Measurements from ENCODE around the gene KCNJ3. TPM values are rescaled to one million over a fixed set of nuclear protein-coding genes. Genes with fewer than 3 reads are reported as not detected.
"Not testable (repeated sequence)": the region's sequence is repeated elsewhere in the genome, so short reads cannot be mapped to it uniquely, and the experiment has no call there.

The KCNJ3 gene
- polyA plus RNA-seq, 3 donors = not detected

DNA sequence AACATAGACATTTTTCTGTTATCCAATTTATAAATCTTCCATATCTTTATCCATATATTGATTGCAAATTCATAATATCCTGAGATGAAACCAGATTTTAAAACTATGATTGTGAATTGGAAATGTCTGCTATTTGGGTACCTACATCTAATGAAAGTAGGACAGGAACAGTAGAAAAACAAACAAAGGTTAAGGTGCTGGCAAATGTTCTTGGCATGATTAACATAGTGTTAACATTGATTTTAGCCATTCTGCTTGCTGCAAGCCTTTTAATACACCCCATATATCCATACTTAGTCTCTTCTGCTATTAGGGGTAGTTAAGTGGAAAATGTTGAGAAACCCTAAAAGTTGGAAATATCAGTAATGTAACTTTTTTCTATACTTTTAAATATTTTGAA lies 152.0 kb downstream of the KCNJ3 start:
- no peaks in the 10 kb centered on the region for H3K79me2 ChIP-seq (ENCODE audit: insufficient read depth, low read length)
- TF ChIP-seq, protein P1, sequence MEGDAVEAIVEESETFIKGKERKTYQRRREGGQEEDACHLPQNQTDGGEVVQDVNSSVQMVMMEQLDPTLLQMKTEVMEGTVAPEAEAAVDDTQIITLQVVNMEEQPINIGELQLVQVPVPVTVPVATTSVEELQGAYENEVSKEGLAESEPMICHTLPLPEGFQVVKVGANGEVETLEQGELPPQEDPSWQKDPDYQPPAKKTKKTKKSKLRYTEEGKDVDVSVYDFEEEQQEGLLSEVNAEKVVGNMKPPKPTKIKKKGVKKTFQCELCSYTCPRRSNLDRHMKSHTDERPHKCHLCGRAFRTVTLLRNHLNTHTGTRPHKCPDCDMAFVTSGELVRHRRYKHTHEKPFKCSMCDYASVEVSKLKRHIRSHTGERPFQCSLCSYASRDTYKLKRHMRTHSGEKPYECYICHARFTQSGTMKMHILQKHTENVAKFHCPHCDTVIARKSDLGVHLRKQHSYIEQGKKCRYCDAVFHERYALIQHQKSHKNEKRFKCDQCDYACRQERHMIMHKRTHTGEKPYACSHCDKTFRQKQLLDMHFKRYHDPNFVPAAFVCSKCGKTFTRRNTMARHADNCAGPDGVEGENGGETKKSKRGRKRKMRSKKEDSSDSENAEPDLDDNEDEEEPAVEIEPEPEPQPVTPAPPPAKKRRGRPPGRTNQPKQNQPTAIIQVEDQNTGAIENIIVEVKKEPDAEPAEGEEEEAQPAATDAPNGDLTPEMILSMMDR (IDR thresholded peaks at IDR 0.05) = no peak
- no peaks in the 10 kb centered on the region for H3K4me1 ChIP-seq (ENCODE audit: control insufficient read depth in 1 of 2, insufficient read depth in 2 of 2, low read length in 2 of 2)
- DNase-seq = no peak
- no peak overlapping the region for H3K4me3 ChIP-seq (replicated peaks in 1 of 3; ENCODE audit: low read depth in 2 of 3, low read length in 3 of 3)
- H3K27ac ChIP-seq (ENCODE audit: low read depth in 1 of 2, low read length in 2 of 2) = no peak overlapping the region
- H2AFZ ChIP-seq (ENCODE audit: insufficient read depth, low read depth, low read length, poor library complexity, severe bottlenecking) = no peak overlapping the region
- H3K36me3 ChIP-seq (replicated peaks in 1 of 2; ENCODE audit: control insufficient read depth in 1 of 2, insufficient read depth in 2 of 2, low read length in 2 of 2) = no peaks in the 10 kb centered on the region
- H3K9ac ChIP-seq (ENCODE audit: insufficient read depth, low read length, poor library complexity, severe bottlenecking) = no peak overlapping the region
- no peaks in the 10 kb centered on the region for H4K20me1 ChIP-seq (ENCODE audit: insufficient read depth, low read length)
- H3K9me3 ChIP-seq (replicated peaks in 1 of 2; ENCODE audit: control insufficient read depth in 1 of 2, insufficient read depth in 1 of 2, low read length in 2 of 2) = no peaks in the 10 kb centered on the region
- no peaks in the 10 kb centered on the region for H3K27me3 ChIP-seq (ENCODE audit: control insufficient read depth in 2 of 2, insufficient read depth in 2 of 2, low read length in 2 of 2)
- Mint-ChIP-seq H3K4me1 (no peaks in the 10 kb centered on the region), H3K27ac (no peak overlapping the region), H3K36me3 (no peaks in the 10 kb centered on the region), H3K27me3 (ENCODE audit: low read depth in 3 of 3) (no peaks in the 10 kb centered on the region), H3K9me3 (peaks cover 0 to 2% (median 0%) of the 10 kb centered on the region in 7 donors), H3K4me3 (no peak overlapping the region)
- intact Hi-C loops (cut with micrococcal nuclease) = no loop called here
- H3K4me2 ChIP-seq (replicated peaks; ENCODE audit: extremely low read depth, low read length, poor library complexity, severe bottlenecking) = no peak overlapping the region

DNA sequence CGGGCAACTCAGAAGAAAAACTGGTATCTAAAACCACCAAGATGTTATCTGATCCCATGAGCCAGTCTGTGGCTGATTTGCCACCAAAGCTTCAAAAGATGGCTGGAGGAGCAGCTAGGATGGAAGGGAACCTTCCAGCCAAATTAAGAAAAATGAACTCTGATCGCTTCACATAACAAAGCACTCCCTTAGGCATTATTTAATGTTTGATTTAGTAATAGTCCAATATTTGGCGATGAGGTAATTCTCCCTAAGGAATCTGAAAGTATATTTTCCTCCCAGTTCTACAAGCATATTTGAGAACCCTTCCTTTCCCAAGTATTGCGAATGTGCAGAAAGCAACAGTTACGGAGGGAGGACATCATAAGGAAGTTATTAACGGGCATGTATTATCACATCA lies 156.6 kb downstream of the KCNJ3 start:
- intact Hi-C loops (cut with micrococcal nuclease) = no loop called here
- Histone ChIP-seq H3K4me2 (replicated peaks; ENCODE audit: extremely low read depth, low read length, poor library complexity, severe bottlenecking) (no peak overlapping the region), H3K27me3 (ENCODE audit: control insufficient read depth in 2 of 2, insufficient read depth in 2 of 2, low read length in 2 of 2) (no peaks in the 10 kb centered on the region), H3K79me2 (ENCODE audit: insufficient read depth, low read length) (no peaks in the 10 kb centered on the region), H3K9me3 (replicated peaks in 1 of 2; ENCODE audit: control insufficient read depth in 1 of 2, insufficient read depth in 1 of 2, low read length in 2 of 2) (no peaks in the 10 kb centered on the region), H3K27ac (ENCODE audit: low read depth in 1 of 2, low read length in 2 of 2) (no peak overlapping the region), H3K36me3 (replicated peaks in 1 of 2; ENCODE audit: control insufficient read depth in 1 of 2, insufficient read depth in 2 of 2, low read length in 2 of 2) (no peaks in the 10 kb centered on the region), H3K9ac (ENCODE audit: insufficient read depth, low read length, poor library complexity, severe bottlenecking) (no peak overlapping the region), H3K4me3 (replicated peaks in 1 of 3; ENCODE audit: low read depth in 2 of 3, low read length in 3 of 3) (no peak overlapping the region), H3K4me1 (ENCODE audit: control insufficient read depth in 1 of 2, insufficient read depth in 2 of 2, low read length in 2 of 2) (no peaks in the 10 kb centered on the region), H2AFZ (ENCODE audit: insufficient read depth, low read depth, low read length, poor library complexity, severe bottlenecking) (no peak overlapping the region), H4K20me1 (ENCODE audit: insufficient read depth, low read length) (no peaks in the 10 kb centered on the region)
- TF ChIP-seq, protein P1 (IDR thresholded peaks at IDR 0.05) = no peak
- WGBS (ENCODE audit: insufficient coverage) = 83% methylated on average over 1 of the region's 6 CpGs
- H3K4me3 Mint-ChIP-seq = no peak overlapping the region
- peaks cover 0 to 2% (median 0%) of the 10 kb centered on the region in 7 donors for H3K9me3 Mint-ChIP-seq
- H3K4me1 Mint-ChIP-seq = no peaks in the 10 kb centered on the region
- H3K27ac Mint-ChIP-seq = no peak overlapping the region
- no peak for DNase-seq
- H3K36me3 Mint-ChIP-seq = no peaks in the 10 kb centered on the region
- H3K27me3 Mint-ChIP-seq (ENCODE audit: low read depth in 3 of 3) = no peaks in the 10 kb centered on the region

DNA sequence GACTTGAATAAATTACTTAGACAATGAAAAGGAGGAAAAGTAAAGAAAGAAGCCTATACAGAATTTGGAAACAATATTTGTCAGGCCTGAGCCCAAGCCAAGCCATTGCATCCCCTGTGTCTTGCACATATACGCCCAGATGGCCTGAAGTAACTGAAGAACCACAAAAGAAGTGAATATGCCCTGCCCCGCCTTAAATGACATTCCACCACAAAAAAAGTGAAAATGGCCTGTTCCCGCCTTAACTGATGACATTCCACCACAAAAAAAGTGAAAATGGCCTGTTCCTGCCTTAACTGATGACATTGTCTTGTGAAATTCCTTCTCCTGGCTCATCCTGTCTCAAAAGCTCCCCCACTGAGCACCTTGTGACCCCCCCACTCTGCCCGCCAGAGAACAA lies 168.7 kb downstream of the KCNJ3 start:
- not testable (repeated sequence) for H3K27ac ChIP-seq (ENCODE audit: low read depth in 1 of 2, low read length in 2 of 2)

More for the DNA sequence above, 168.7 kb downstream of the KCNJ3 start:
- H3K36me3 Mint-ChIP-seq; H3K27ac Mint-ChIP-seq; H3K4me3 ChIP-seq (replicated peaks in 1 of 3; ENCODE audit: low read depth in 2 of 3, low read length in 3 of 3); H3K9ac ChIP-seq (ENCODE audit: insufficient read depth, low read length, poor library complexity, severe bottlenecking); H3K9me3 ChIP-seq (replicated peaks in 1 of 2; ENCODE audit: control insufficient read depth in 1 of 2, insufficient read depth in 1 of 2, low read length in 2 of 2); intact Hi-C loops (cut with micrococcal nuclease); H3K4me1 ChIP-seq (ENCODE audit: control insufficient read depth in 1 of 2, insufficient read depth in 2 of 2, low read length in 2 of 2); H3K4me3 Mint-ChIP-seq; H3K79me2 ChIP-seq (ENCODE audit: insufficient read depth, low read length); H4K20me1 ChIP-seq (ENCODE audit: insufficient read depth, low read length); H2AFZ ChIP-seq (ENCODE audit: insufficient read depth, low read depth, low read length, poor library complexity, severe bottlenecking); H3K27me3 ChIP-seq (ENCODE audit: control insufficient read depth in 2 of 2, insufficient read depth in 2 of 2, low read length in 2 of 2); H3K4me1 Mint-ChIP-seq; H3K36me3 ChIP-seq (replicated peaks in 1 of 2; ENCODE audit: control insufficient read depth in 1 of 2, insufficient read depth in 2 of 2, low read length in 2 of 2); DNase-seq; H3K4me2 ChIP-seq (replicated peaks; ENCODE audit: extremely low read depth, low read length, poor library complexity, severe bottlenecking); H3K27me3 Mint-ChIP-seq (ENCODE audit: low read depth in 3 of 3): not testable (repeated sequence)
- peaks cover 9 to 21% (median 13%) of the 10 kb centered on the region in 7 donors for H3K9me3 Mint-ChIP-seq
- WGBS (ENCODE audit: insufficient coverage) = 100% methylated on average over 3 of the region's 4 CpGs

Measured in CD14-positive monocyte (primary cell).